Measurements from ENCODE around the gene JAKMIP3.

DNA sequence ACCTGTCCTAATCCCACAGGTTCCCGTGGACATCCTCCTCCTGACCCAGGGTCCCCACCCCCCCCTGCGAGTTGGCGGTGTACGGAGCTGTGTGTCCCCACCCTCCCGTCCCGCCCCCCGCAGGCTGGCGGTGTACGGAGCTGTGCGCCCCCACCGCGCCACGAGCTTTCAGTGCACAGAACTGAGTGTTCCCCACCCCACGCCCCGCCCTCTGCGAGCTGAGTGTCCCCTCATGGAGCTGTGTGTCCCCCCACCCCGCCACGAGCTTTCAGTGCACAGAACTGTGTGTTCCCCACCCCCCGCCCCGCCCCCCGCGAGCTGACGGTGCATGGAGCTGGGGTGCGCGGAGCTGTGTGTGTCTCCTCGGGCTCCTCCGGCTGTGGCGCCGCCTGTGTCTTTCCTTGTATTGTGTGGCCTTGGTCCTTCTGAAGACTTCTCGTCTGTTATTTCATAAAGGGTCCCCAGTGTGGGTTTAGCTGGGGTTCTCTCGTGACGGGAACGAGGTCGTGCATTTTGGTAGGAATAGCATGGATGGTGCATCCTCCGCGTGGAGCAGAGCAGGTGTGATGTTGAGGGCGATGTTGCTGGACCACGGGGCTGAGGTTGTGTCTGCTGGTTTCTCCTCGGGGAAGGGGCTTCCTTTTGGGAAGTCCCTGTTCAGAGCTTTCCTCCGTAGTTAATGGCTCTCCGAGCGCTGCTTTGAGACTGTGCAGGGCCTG, 18.0 kb upstream of the JAKMIP3 start:
- TF ChIP-seq, protein P1, sequence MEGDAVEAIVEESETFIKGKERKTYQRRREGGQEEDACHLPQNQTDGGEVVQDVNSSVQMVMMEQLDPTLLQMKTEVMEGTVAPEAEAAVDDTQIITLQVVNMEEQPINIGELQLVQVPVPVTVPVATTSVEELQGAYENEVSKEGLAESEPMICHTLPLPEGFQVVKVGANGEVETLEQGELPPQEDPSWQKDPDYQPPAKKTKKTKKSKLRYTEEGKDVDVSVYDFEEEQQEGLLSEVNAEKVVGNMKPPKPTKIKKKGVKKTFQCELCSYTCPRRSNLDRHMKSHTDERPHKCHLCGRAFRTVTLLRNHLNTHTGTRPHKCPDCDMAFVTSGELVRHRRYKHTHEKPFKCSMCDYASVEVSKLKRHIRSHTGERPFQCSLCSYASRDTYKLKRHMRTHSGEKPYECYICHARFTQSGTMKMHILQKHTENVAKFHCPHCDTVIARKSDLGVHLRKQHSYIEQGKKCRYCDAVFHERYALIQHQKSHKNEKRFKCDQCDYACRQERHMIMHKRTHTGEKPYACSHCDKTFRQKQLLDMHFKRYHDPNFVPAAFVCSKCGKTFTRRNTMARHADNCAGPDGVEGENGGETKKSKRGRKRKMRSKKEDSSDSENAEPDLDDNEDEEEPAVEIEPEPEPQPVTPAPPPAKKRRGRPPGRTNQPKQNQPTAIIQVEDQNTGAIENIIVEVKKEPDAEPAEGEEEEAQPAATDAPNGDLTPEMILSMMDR (conservative IDR thresholded peaks at IDR 0.05; ENCODE audit: low read depth, low read length) = no peak
- TF ChIP-seq EZH2 (IDR thresholded peaks at IDR 0.05; ENCODE audit: low read length, unreplicated experiment) = no peak

All from PC-3 (cell line).